Activated CD8-positive, alpha-beta T cell treated with anti-CD3 and anti-CD28 coated beads for 36 hours (primary cell): ENCODE results near the gene NIPAL3. TPM values are rescaled to one million over a fixed set of nuclear protein-coding genes. Genes with fewer than 3 reads are reported as not detected.

Experiments used
- ATAC-seq: fragments of 200-7000 bp; cut with Tn5 transposase; one replicate; pipeline ENCODE4 v1.10.0; 2021; ENCODE audit warnings: mild to moderate bottlenecking, moderate library complexity
- CTCF ChIA-PET: fragments of 350-600 bp; sonication (Branson Sonifier 250); formaldehyde crosslinking; loops from one replicate; lab custom pipeline; 2021; ENCODE audit warnings: antibody characterized with exemption; lab: Charles Lee
- POLR2A ChIA-PET: fragments of 350-600 bp; sonication (Branson Sonifier 250); formaldehyde crosslinking; loops from one replicate; lab custom pipeline; 2021; ENCODE audit warnings: antibody characterized with exemption; lab: Charles Lee
- DNase-seq: peaks from one replicate; pipeline ENCODE4 v3.0.0-alpha.2; 2020
- H3K27ac Mint-ChIP-seq: one replicate; pipeline ENCODE4 v1.8.0; 2021; ENCODE audit warnings: mild to moderate bottlenecking, mixed read lengths
- H3K27me3 Mint-ChIP-seq: one replicate; pipeline ENCODE4 v1.8.0; 2021; ENCODE audit warnings: mixed read lengths
- H3K36me3 Mint-ChIP-seq: one replicate; pipeline ENCODE4 v1.8.0; 2021; ENCODE audit warnings: low read depth, mixed read lengths
- H3K4me1 Mint-ChIP-seq: one replicate; pipeline ENCODE4 v1.8.0; 2021; ENCODE audit warnings: low read depth, mixed read lengths
- H3K4me3 Mint-ChIP-seq: one replicate; pipeline ENCODE4 v1.8.0; 2021; ENCODE audit warnings: mild to moderate bottlenecking, moderate library complexity, mixed read lengths
- H3K9me3 Mint-ChIP-seq: one replicate; pipeline ENCODE4 v1.8.0; 2021; ENCODE audit warnings: mixed read lengths
- CTCF ChIP-seq: fragments of 200-600 bp; IDR thresholded peaks from one replicate; pipeline ENCODE4 v1.8.0; 2022; ENCODE audit warnings: antibody characterized with exemption, mild to moderate bottlenecking
- intact Hi-C: fragments of 100-400 bp; cut with micrococcal nuclease; formaldehyde crosslinking; loops from one replicate; pipeline ENCODE4 v1.10.0; 2022
- total RNA-seq, 2 experiments: library from RNA; stranded (reverse); gene quantifications; one replicate each; pipeline ENCODE4 v1.2.3, GENCODE V29; 2021

Gene NIPAL3
- total RNA-seq, 2 experiments from 2014 or later, result 33.2 to 33.3 TPM

- Mint-ChIP-seq H3K27me3 (no peaks in the 10 kb centered on the region), H3K27ac (no peak overlapping the region)
- TF ChIP-seq CTCF, result no peak
Observed at GRCh38 chr1:24475700-24476099, 60.1 kb downstream of the NIPAL3 start.

DNA sequence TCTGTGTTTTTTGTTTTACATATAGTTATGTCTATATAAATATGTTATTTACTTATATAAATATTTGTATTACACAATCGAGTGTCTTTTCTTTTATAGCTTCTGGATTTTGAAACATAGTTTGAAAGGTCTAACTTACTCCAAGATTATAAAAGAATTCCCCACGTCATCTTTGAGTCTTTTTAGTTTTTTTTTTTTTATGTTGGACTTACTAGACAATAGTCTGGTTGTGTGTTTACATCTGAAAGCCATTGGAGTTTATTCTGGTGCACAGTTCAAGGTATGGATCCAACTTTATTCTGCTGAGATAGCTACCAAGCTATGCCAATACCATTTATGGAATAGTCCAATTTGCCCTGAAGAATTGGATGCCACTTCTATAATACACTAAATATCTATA, 61.0 kb downstream of the NIPAL3 start:
- H3K27me3 Mint-ChIP-seq, result no peaks in the 10 kb centered on the region
- no peaks in the 10 kb centered on the region for H3K9me3 Mint-ChIP-seq
- H3K4me1 Mint-ChIP-seq, result peaks cover 22% of the 10 kb centered on the region
- intact Hi-C loops, result no loop called here
- peaks cover 9% of the 10 kb centered on the region for H3K36me3 Mint-ChIP-seq
- no peak for ATAC-seq
- ChIA-PET CTCF (interaction anchor here (0.9 to 1.4 kb wide), 5 partner anchors 10 to 111 kb away, joined by 3 to 5 read pairs (median 4); partner anchors contain the start of gene NIPAL3), POLR2A (interaction anchor here (1.5 to 1.7 kb wide), 2 partner anchors 13 to 28 kb away, joined by 5 to 8 read pairs; no protein-coding TSS in a partner anchor)
- DNase-seq, result no peak
- H3K27ac Mint-ChIP-seq, result no peak overlapping the region
- no peak overlapping the region for H3K4me3 Mint-ChIP-seq
- no peak for TF ChIP-seq CTCF

More at GRCh38 chr1:24475700-24476099, 60.1 kb downstream of the NIPAL3 start:
- Mint-ChIP-seq H3K4me1 (peaks cover 13% of the 10 kb centered on the region), H3K4me3 (no peak overlapping the region), H3K9me3 (no peaks in the 10 kb centered on the region), H3K36me3 (peaks cover 11% of the 10 kb centered on the region)
- DNase-seq, result no peak
- ChIA-PET CTCF (interaction anchor here (1.9 kb wide), 1 partner anchor 112 kb away, joined by 5 read pairs; no protein-coding TSS in a partner anchor), POLR2A (interaction anchor here (1.3 kb wide), 1 partner anchor 12 kb away, joined by 3 read pairs; no protein-coding TSS in a partner anchor)
- no peak for ATAC-seq
- intact Hi-C loops, result no loop called here

- ATAC-seq, result no peak
- H3K9me3 Mint-ChIP-seq, result no peaks in the 10 kb centered on the region
- H3K27ac Mint-ChIP-seq, result no peak overlapping the region
- DNase-seq, result no peak
- peaks cover 12% of the 10 kb centered on the region for H3K36me3 Mint-ChIP-seq
- H3K4me3 Mint-ChIP-seq, result no peak overlapping the region
- CTCF ChIA-PET, result interaction anchor here (0.9 to 1.4 kb wide), 5 partner anchors 9 to 110 kb away, joined by 3 to 5 read pairs (median 4); partner anchors contain the start of gene NIPAL3
- POLR2A ChIA-PET, result interaction anchor here (1.0 to 1.7 kb wide), 3 partner anchors 13 to 54 kb away, joined by 3 to 8 read pairs (median 5); no protein-coding TSS in a partner anchor
- peaks cover 29% of the 10 kb centered on the region for H3K4me1 Mint-ChIP-seq
- H3K27me3 Mint-ChIP-seq, result no peaks in the 10 kb centered on the region
- intact Hi-C loops, result no loop called here
- TF ChIP-seq CTCF, result no peak
Observed at GRCh38 chr1:24477309-24477708, 61.7 kb downstream of the NIPAL3 start.

DNA sequence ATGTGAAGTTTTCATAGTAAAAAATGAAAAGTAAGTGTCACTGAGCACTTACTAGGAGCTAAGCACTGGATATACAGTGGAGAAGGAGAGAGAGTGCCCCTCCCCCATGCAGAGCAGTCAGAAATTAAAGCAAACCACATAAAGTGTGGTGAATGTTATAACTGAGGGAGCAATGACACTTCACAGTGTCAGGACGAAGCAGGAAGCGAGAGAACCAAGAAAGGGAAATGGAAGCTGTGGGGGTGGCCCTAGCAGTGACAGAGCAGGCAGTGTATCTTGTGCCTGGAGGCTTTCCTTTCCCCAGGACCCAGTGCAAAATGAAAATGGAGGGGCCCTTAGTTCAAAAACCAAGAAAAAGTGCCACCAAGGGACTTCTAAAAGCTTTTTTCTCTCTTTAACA, 65.5 kb downstream of the NIPAL3 start:
- DNase-seq (peak; percentile 80), ATAC-seq (peak; percentile 75)
- H3K27ac Mint-ChIP-seq, result peak overlapping the region; percentile 97
- H3K9me3 Mint-ChIP-seq, result peaks cover 3% of the 10 kb centered on the region
- TF ChIP-seq CTCF, result no peak
- H3K4me3 Mint-ChIP-seq, result peak overlapping the region; percentile 59
- H3K36me3 Mint-ChIP-seq, result peaks cover 32% of the 10 kb centered on the region
- H3K27me3 Mint-ChIP-seq, result no peaks in the 10 kb centered on the region
- CTCF ChIA-PET, result interaction anchor here (0.9 to 3.3 kb wide), 9 partner anchors 21 to 280 kb away, joined by 3 to 18 read pairs (median 4); partner anchors contain the start of gene NIPAL3
- peaks cover 58% of the 10 kb centered on the region for H3K4me1 Mint-ChIP-seq
- intact Hi-C loops, result loop anchor here (5.0 to 10.0 kb wide), 2 partner anchors 54 to 64 kb away; partner anchors contain the start of gene NIPAL3
- POLR2A ChIA-PET, result interaction anchor here (0.7 to 3.8 kb wide), 12 partner anchors 9 to 68 kb away, joined by 3 to 20 read pairs (median 5); partner anchors contain the start of genes NIPAL3, RCAN3 and STPG1
